Astrocyte of the cerebellum (primary cell): Measurements from ENCODE around the gene EXTL1.

Source experiments
- DNase-seq: peaks from one replicate; pipeline ENCODE4 v3.0.0-alpha.2; 2011; ENCODE audit warnings: low read depth
- H3K4me3 ChIP-seq: 2 replicates; pipeline ENCODE4 v1.5.1; 2011; ENCODE audit warnings: mild to moderate bottlenecking, low read depth, low read length, moderate library complexity
- in situ Hi-C: cut with HindIII; loops from 2 replicates; pipeline ENCODE4 v1.10.0; 2017; ENCODE audit warnings: low sequenced_read_pairs
- TF ChIP-seq, protein P1 (sequence below): IDR thresholded peaks from 2 replicates; pipeline ENCODE4 v1.5.1; 2012; ENCODE audit warnings: low read length, low read depth, moderate library complexity, mild to moderate bottlenecking; ENCODE audit errors: missing control alignments

Gene EXTL1

DNA sequence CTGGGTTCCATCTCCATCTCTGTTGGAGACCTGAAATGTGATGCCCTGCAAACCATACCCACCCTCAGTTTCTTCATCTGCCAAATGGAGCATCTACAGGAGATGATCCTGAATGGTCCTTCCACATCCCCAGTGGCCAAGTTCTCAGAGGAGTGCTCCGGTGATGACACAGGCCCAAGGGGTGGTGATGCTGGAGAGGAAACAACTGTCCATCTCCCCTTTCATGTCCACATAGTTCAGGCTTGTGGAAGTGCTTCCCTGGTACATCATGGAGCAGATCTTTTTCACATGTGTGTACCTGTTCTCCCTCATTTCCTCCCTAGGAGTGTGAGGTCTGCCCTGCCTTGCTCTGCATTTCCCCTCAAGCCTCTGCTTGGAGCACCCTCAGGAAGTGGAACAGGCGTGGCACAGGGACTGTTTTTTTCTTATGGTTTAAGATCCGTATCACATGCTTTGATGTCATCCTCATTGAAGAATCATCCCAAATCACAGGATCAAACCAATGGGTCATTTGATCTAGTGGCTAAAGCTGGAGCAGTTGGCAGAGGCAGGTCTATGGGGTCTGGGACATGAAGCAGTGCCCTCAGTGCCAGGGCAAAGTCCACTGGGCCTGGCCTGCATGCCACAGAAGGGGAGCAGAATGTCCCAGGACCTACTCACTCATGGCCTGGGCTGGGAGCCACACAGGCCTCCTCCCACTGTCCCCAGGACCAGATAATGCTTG is 54.0 kb downstream of the EXTL1 start:
- TF ChIP-seq, protein P1, sequence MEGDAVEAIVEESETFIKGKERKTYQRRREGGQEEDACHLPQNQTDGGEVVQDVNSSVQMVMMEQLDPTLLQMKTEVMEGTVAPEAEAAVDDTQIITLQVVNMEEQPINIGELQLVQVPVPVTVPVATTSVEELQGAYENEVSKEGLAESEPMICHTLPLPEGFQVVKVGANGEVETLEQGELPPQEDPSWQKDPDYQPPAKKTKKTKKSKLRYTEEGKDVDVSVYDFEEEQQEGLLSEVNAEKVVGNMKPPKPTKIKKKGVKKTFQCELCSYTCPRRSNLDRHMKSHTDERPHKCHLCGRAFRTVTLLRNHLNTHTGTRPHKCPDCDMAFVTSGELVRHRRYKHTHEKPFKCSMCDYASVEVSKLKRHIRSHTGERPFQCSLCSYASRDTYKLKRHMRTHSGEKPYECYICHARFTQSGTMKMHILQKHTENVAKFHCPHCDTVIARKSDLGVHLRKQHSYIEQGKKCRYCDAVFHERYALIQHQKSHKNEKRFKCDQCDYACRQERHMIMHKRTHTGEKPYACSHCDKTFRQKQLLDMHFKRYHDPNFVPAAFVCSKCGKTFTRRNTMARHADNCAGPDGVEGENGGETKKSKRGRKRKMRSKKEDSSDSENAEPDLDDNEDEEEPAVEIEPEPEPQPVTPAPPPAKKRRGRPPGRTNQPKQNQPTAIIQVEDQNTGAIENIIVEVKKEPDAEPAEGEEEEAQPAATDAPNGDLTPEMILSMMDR, result no peak
- no peak for DNase-seq
- in situ Hi-C loops, result no loop called here
- H3K4me3 ChIP-seq, result no peak overlapping the region

DNA sequence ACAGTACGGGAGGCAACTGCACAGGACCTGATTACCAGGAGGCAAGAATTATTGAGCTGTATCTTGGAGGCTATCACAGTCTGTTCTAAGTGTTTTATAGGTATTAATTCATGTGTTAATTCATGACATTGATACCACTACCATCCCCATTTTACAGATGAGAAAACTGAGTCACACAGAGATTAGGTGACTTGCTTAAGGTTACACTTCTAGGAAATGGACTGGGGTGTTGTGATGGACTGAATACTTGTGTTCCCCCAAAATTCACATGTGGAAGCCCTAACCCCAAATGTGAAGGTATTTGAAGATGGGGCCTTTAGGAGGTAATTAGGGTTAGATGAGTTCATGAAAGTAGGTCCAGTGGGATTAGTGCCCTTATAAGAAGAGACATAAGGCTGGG is 55.9 kb downstream of the EXTL1 start:
- no peak for DNase-seq
- no peak overlapping the region for H3K4me3 ChIP-seq
- in situ Hi-C loops, result no loop called here
- TF ChIP-seq, protein P1, result no peak

DNA sequence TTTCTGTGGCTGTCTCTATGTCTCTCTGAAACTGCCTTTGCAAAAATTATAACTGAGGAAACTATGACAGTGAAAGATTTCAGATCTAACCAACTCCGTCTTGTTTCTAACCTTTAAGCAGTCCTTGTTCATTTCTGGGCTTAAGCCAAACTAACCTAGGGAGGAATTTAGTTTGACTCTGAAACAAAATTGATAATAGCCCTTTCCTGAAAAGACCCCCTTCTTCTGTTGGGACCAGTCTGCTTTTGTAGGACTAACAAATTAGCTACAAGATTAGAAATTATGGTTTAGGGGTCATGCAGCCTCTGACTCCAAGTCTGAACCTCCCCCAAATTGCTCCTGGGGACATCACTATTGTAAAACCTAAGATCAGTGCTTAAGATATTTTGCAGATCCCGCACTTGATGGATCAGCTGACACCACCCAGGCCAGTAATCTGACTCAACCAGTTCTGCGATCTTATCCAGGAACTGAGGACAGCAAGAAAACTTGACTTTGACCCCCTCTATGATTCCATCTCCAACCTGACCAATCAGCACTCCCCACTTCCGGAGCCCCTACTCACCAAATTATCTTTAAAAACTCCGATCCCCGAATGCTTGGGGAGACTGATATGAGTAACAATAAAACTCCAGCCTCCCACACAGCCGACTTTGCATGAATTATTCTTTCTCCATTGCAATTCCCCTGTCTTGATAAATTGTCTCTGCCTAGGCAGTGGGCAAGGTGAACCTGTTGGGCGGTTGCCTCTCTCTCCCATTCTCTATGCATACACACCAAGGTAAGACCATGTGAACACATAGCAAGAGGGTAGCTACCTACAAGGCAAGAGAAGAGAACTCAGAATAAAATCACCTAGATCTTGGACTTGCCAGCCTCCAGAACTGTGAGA is 57.0 kb downstream of the EXTL1 start:
- in situ Hi-C loops, result no loop called here
- DNase-seq, result no peak
- TF ChIP-seq, protein P1, result no peak
- H3K4me3 ChIP-seq, result no peak overlapping the region

DNA sequence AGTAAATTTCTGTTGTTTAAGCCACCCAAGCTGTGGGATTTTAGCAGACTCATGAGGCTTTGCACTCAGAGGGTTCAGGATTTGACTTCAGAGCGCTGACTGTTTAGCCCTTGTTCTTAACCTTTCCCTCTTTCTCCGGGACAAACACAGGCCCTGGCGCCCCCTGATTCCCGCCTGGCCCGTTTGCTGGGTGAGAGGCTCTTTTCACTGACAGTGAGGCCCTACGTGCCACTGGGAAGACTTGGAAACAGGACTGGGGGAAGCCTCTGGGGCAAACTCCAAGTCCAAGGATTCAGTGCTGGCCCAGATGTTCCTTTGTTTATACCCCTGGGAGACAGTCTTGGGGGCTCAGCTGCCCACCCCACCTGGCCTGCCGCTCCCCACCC is 57.6 kb downstream of the EXTL1 start:
- in situ Hi-C loops, result no loop called here
- H3K4me3 ChIP-seq, result no peak overlapping the region
- TF ChIP-seq, protein P1, result no peak

DNA sequence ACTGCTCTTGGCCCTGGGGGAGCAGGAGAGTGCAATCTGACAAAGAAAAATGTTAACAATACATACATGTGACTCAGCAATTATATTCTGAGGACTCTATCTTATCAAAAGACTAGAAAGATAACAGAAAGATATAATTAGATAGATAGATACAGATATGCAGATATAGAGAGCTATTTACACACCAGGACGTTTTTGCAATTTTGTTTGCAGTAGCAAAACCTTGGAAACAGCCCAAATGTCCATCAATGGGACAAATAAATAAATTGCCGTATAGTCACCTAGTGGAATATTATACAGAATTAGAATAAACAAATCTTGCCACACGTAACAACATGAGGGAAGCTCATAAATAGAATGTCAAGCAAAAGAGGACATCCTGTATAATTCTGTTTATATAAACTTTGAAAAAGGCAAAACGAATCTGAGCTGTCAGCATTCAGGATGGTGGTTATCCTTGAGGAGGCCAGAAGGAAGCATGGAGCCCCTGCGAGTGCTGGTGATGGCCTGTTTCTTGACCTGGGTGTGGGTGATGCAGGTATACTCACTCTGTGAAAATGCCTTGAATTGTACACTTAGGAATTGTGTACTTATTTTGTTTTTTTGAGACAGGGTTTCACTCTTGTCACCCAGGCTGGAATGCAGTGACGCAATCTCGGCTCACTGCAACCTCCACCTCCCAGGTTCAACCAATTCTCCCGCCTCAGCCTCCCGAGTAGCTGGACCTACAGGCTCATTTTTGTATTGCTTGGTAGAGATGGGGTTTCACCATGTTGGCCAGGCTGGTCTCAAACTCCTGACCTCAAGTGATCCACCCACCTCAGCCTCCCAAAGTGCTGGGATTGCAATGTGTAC is 58.6 kb downstream of the EXTL1 start:
- no peak for DNase-seq
- TF ChIP-seq, protein P1, result no peak
- in situ Hi-C loops, result no loop called here
- H3K4me3 ChIP-seq, result no peak overlapping the region

More for the DNA sequence above, 57.6 kb downstream of the EXTL1 start:
- DNase-seq, result no peak

DNA sequence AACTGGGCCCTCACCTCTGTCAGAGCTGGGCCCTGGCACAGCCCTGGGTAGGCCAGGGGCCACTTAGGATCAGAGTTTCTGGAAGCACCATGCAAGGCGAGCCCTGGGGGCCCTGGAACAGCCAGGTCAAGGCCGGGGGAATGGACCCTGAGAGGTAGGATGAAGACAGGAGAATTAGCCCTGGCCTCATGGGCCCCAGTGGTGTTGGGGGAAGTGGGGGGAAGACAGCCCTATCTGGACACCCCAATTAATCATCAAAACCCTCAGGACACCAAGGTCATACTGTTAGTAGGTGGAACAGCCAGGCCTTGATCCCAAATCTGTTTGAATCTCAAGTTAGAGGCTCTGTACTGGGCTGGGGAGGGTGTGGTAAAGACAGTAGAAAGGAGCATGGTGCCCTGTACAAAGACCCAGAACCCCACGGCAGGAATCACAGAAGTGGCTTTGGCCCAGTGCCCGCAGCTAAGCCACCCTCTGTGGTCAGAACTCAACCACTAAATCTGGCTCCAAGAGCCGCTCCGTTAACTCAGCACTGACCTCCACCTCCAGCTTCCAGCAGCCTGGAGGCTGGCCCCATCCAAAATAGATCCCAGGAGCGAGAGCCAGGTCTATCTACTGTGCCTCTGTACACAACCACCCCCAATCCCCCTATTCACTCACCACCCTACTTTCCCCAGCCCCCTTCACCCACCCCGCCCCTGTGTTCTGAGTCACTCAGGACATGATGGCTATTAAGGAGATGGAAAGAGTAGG is 59.9 kb downstream of the EXTL1 start:
- TF ChIP-seq, protein P1, result no peak
- H3K4me3 ChIP-seq, result no peak overlapping the region
- in situ Hi-C loops, result no loop called here
- DNase-seq, result no peak
